GM23338 (cell line): ENCODE results near the gene COBLL1. TPM values are rescaled to one million over a fixed set of nuclear protein-coding genes. Genes with fewer than 3 reads are reported as not detected.

Experiments
- ATAC-seq: fragments of 200-7000 bp; cut with Tn5 transposase; 3 replicates; pipeline ENCODE4 v1.9.1; 2020
- DNase-seq: peaks from one replicate; pipeline ENCODE4 v3.0.0-alpha.2; 2015; ENCODE audit warnings: low spot score
- H2AFZ ChIP-seq: fragments of 200-600 bp; sonication (generic); 2 replicates; pipeline ENCODE4 v1.8.0; 2016; ENCODE audit warnings: antibody characterized with exemption, mild to moderate bottlenecking, moderate library complexity
- H3F3A ChIP-seq: fragments of 200-600 bp; sonication (generic); replicated peaks from 2 replicates; pipeline ENCODE4 v1.8.0; 2017; ENCODE audit warnings: antibody characterized with exemption, mixed run types, low read depth
- H3K27ac ChIP-seq: fragments of 200-600 bp; sonication (generic); 2 replicates; pipeline ENCODE4 v1.6.1; 2016; ENCODE audit warnings: low read depth
- H3K27me3 ChIP-seq: fragments of 200-600 bp; sonication (generic); 2 replicates; pipeline ENCODE4 v1.8.0; 2016; ENCODE audit warnings: mild to moderate bottlenecking, mixed run types, moderate library complexity; ENCODE audit not compliant: insufficient read depth
- H3K36me3 ChIP-seq: fragments of 200-600 bp; sonication (generic); 2 replicates; pipeline ENCODE4 v1.8.0; 2016; ENCODE audit warnings: mild to moderate bottlenecking; ENCODE audit not compliant: insufficient read depth
- H3K4me1 ChIP-seq: fragments of 200-600 bp; sonication (generic); 2 replicates; pipeline ENCODE4 v1.8.0; 2016; ENCODE audit warnings: mild to moderate bottlenecking, moderate library complexity; ENCODE audit not compliant: insufficient read depth
- H3K4me2 ChIP-seq: fragments of 200-600 bp; sonication (generic); 2 replicates; pipeline ENCODE4 v1.7.1; 2017; ENCODE audit warnings: mixed run types
- H3K4me3 ChIP-seq: fragments of 200-600 bp; sonication (generic); 2 replicates; pipeline ENCODE4 v1.6.1; 2016; ENCODE audit warnings: mixed run types
- H3K79me2 ChIP-seq: fragments of 200-600 bp; sonication (generic); replicated peaks from 2 replicates; pipeline ENCODE4 v1.8.0; 2017; ENCODE audit warnings: mild to moderate bottlenecking; ENCODE audit not compliant: insufficient read depth
- H3K9me2 ChIP-seq: fragments of 200-600 bp; sonication (generic); 2 replicates; pipeline ENCODE4 v1.8.0; 2017; ENCODE audit not compliant: insufficient read depth
- H4K20me1 ChIP-seq: fragments of 200-600 bp; sonication (generic); replicated peaks from 2 replicates; pipeline ENCODE4 v1.8.0; 2017; ENCODE audit warnings: mild to moderate bottlenecking; ENCODE audit not compliant: insufficient read depth
- H3K27ac Mint-ChIP-seq: 2 replicates; pipeline ENCODE4 v1.8.0; 2020; ENCODE audit warnings: inconsistent platforms, mild to moderate bottlenecking, moderate library complexity, mixed read lengths
- H3K27me3 Mint-ChIP-seq: 3 replicates; pipeline ENCODE4 v1.8.0; 2022; ENCODE audit warnings: low read depth, mild to moderate bottlenecking, moderate library complexity, mixed read lengths, inconsistent platforms; ENCODE audit not compliant: insufficient read depth, poor library complexity
- H3K36me3 Mint-ChIP-seq: 3 replicates; pipeline ENCODE4 v1.8.0; 2021; ENCODE audit warnings: low read depth, mild to moderate bottlenecking, inconsistent platforms, moderate library complexity, mixed read lengths
- H3K4me1 Mint-ChIP-seq: 3 replicates; pipeline ENCODE4 v1.8.0; 2020; ENCODE audit warnings: mild to moderate bottlenecking, inconsistent platforms, mixed read lengths
- H3K4me3 Mint-ChIP-seq: 3 replicates; pipeline ENCODE4 v1.8.0; 2021; ENCODE audit warnings: moderate library complexity, mild to moderate bottlenecking, inconsistent platforms, mixed read lengths
- H3K9me3 Mint-ChIP-seq: 3 replicates; pipeline ENCODE4 v1.8.0; 2020; ENCODE audit warnings: moderate library complexity, mild to moderate bottlenecking, inconsistent platforms, mixed read lengths
- CREB1 ChIP-seq: fragments of 250-450 bp; sonication (Bioruptor Pico); IDR thresholded peaks from 2 replicates; pipeline ENCODE4 v1.5.0; 2020; ENCODE audit warnings: low read depth, mild to moderate bottlenecking, moderate library complexity
- CTCF ChIP-seq, 2 experiments: fragments of 200-600 bp in 1 of 2; sonication (generic) in 1 of 2; conservative IDR thresholded peaks; 2 replicates each; pipeline versions ENCODE4 v1.5.1 to v1.6.1; 2016 to 2017; ENCODE audit warnings: antibody characterized with exemption in 2 of 2, low read depth in 2 of 2, mild to moderate bottlenecking in 2 of 2, moderate library complexity in 1 of 2
- ETS1 ChIP-seq: IDR thresholded peaks from 2 replicates; pipeline ENCODE4 v1.6.1; 2016; ENCODE audit warnings: antibody characterized with exemption
- EZH2 ChIP-seq: fragments of 200-600 bp; sonication (generic); IDR thresholded peaks from one replicate; pipeline ENCODE4 v1.8.0; 2017; ENCODE audit warnings: antibody characterized with exemption, mild to moderate bottlenecking, low read depth; ENCODE audit not compliant: unreplicated experiment
- EZH2phosphoT487 ChIP-seq: fragments of 200-600 bp; sonication (generic); IDR thresholded peaks from one replicate; pipeline ENCODE4 v1.8.1; 2018; ENCODE audit warnings: antibody characterized with exemption; ENCODE audit not compliant: unreplicated experiment
- JUNB ChIP-seq: IDR thresholded peaks from one replicate; pipeline ENCODE4 v1.6.1; 2016; ENCODE audit warnings: antibody characterized with exemption; ENCODE audit not compliant: unreplicated experiment
- NANOG ChIP-seq: IDR thresholded peaks from 2 replicates; pipeline ENCODE4 v1.6.1; 2016; ENCODE audit warnings: antibody characterized with exemption, borderline replicate concordance
- POLR2AphosphoS5 ChIP-seq: IDR thresholded peaks from 2 replicates; pipeline ENCODE4 v1.6.1; 2016; ENCODE audit warnings: antibody characterized with exemption, low read depth
- REST ChIP-seq: IDR thresholded peaks from one replicate; pipeline ENCODE4 v1.6.1; 2018; ENCODE audit warnings: antibody characterized with exemption; ENCODE audit not compliant: unreplicated experiment
- STAT1 ChIP-seq: IDR thresholded peaks from one replicate; pipeline ENCODE4 v1.6.1; 2016; ENCODE audit warnings: antibody characterized with exemption; ENCODE audit not compliant: unreplicated experiment
- ZNF114 ChIP-seq: fragments of 250-450 bp; sonication (Bioruptor Pico); IDR thresholded peaks from 2 replicates; pipeline ENCODE4 v1.5.0; 2020; ENCODE audit warnings: mild to moderate bottlenecking, moderate library complexity
- ZNF331 ChIP-seq: fragments of 250-450 bp; sonication (Bioruptor Pico); IDR thresholded peaks from 2 replicates; pipeline ENCODE4 v1.5.0; 2020; ENCODE audit warnings: low read depth, mild to moderate bottlenecking, moderate library complexity
- ZNF462 ChIP-seq: fragments of 250-450 bp; sonication (Bioruptor Pico); IDR thresholded peaks from 2 replicates; pipeline ENCODE4 v1.5.0; 2020; ENCODE audit warnings: mild to moderate bottlenecking, moderate library complexity
- polyA plus RNA-seq: library from polyadenylated mRNA; unstranded; fragments of >200 nt; fragmentation: Nextera tagmentation; extraction: Ambion mirVana; gene quantifications from 2 replicates; pipeline ENCODE4 v1.2.1, GENCODE V29; 2016
- total RNA-seq: library from RNA; depleted of rRNA; stranded (reverse); fragments of >200 nt; shearing (Covaris generic); gene quantifications from 2 replicates; pipeline ENCODE4 v1.2.3, GENCODE V29; 2014

Gene COBLL1
- total and polyA plus RNA-seq, 2 experiments from 2014 or later: 2.9 to 7.4 TPM

- no peaks in the 10 kb centered on the region for H3K79me2 ChIP-seq
- Mint-ChIP-seq H3K27ac (no peak overlapping the region), H3K9me3 (no peaks in the 10 kb centered on the region), H3K36me3 (no peaks in the 10 kb centered on the region), H3K27me3 (peaks cover 2% of the 10 kb centered on the region), H3K4me1 (no peaks in the 10 kb centered on the region), H3K4me3 (no peak overlapping the region)
- no peak overlapping the region for H3K27ac ChIP-seq
- no peaks in the 10 kb centered on the region for H3F3A ChIP-seq
- H3K4me2 ChIP-seq: no peak overlapping the region
- no peaks in the 10 kb centered on the region for H3K27me3 ChIP-seq
- H3K4me1 ChIP-seq: no peaks in the 10 kb centered on the region
- TF ChIP-seq STAT1 (no peak), EZH2 (no peak), CREB1 (CRISPR knock-in tag) (no peak), EZH2phosphoT487 (no peak), ETS1 (no peak), REST (no peak), CTCF (conservative IDR thresholded peaks at IDR 0.05; ENCODE audit: low read depth in 2 of 2) (no peak), ZNF462 (CRISPR knock-in tag) (no peak), JUNB (no peak), NANOG (no peak), ZNF114 (no peak), POLR2AphosphoS5 (no peak), ZNF331 (CRISPR knock-in tag) (no peak)
- ATAC-seq (no peak), DNase-seq (no peak)
- no peaks in the 10 kb centered on the region for H4K20me1 ChIP-seq
- no peak overlapping the region for H3K4me3 ChIP-seq
- H2AFZ ChIP-seq: no peak overlapping the region
- no peaks in the 10 kb centered on the region for H3K9me2 ChIP-seq
- H3K36me3 ChIP-seq: no peaks in the 10 kb centered on the region
These were observed 19.0 kb upstream of the COBLL1 start for GRCh38 chr2:164860694-164861042.
